AG04449 (cell line): ENCODE results near the gene ACTN1.

Source experiments
- CTCF ChIA-PET: fragments of 350-600 bp; formaldehyde crosslinking; extraction: SDS; loops from one replicate; lab custom pipeline; 2021; ENCODE audit warnings: antibody characterized with exemption; lab: Yijun Ruan, JAX
- POLR2A ChIA-PET: fragments of 400-600, 350-600 bp; formaldehyde crosslinking; extraction: SDS; loops from one replicate; lab custom pipeline; 2020; ENCODE audit warnings: antibody characterized with exemption, inconsistent platforms; lab: Yijun Ruan, JAX
- DNase-seq: peaks from one replicate; pipeline ENCODE4 v3.0.0-alpha.2; 2010; ENCODE audit warnings: low read depth, low spot score
- H3K4me3 ChIP-seq: 2 replicates; pipeline ENCODE4 v1.5.1; 2011; ENCODE audit warnings: low read depth, mild to moderate bottlenecking, control low read depth, low read length
- TF ChIP-seq, protein P1 (sequence below): IDR thresholded peaks from one replicate; pipeline ENCODE4 v1.5.1; 2011; ENCODE audit warnings: mild to moderate bottlenecking, moderate library complexity, low read length, control low read depth, inconsistent platforms; ENCODE audit not compliant: insufficient read depth; ENCODE audit errors: missing control alignments

Gene ACTN1

DNA sequence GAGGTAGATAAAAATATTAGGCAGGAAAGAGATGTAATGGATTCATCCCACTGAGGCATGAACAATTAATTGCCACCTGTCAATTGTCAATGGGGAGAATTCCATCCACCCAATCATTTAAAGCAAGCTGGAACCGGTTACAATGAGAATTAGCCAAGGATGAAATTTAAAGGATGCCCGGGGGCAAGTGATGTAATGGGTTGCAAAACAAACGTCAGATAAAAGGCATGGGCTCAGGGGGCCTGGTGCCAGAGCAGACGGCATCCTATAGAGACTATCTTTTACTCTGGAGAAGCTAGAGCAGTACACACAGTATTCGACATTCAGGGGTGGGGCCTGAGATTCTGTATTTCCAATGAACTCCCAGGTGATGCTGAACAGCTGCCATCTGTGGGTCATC lies 105.7 kb downstream of the ACTN1 start:
- ChIA-PET CTCF (interaction anchor here (1.1 to 6.1 kb wide), 4 partner anchors 11 to 234 kb away, joined by 3 to 41 read pairs (median 8); no protein-coding TSS in a partner anchor), POLR2A (no interaction called here)

DNA sequence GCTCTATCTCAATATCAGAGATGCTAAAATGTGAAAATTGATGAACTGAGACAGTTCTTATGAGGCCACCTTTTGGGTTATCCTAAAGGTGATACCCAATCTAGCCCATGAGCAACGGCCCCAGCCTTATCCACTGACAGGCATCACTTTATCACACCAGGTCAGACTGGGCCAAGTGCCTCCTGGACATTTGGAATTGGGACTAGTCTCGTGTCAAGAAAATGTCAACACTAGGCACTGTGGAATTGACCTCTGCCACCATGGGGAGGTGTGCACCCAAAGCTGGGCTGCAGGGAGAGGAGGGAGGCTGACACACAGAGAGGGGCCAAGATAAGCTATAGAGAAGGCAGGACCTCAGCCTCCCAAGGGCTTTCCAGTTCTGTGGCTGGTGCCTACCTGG lies 107.7 kb downstream of the ACTN1 start:
- POLR2A ChIA-PET, result no interaction called here
- H3K4me3 ChIP-seq, result no peak overlapping the region
- TF ChIP-seq, protein P1, sequence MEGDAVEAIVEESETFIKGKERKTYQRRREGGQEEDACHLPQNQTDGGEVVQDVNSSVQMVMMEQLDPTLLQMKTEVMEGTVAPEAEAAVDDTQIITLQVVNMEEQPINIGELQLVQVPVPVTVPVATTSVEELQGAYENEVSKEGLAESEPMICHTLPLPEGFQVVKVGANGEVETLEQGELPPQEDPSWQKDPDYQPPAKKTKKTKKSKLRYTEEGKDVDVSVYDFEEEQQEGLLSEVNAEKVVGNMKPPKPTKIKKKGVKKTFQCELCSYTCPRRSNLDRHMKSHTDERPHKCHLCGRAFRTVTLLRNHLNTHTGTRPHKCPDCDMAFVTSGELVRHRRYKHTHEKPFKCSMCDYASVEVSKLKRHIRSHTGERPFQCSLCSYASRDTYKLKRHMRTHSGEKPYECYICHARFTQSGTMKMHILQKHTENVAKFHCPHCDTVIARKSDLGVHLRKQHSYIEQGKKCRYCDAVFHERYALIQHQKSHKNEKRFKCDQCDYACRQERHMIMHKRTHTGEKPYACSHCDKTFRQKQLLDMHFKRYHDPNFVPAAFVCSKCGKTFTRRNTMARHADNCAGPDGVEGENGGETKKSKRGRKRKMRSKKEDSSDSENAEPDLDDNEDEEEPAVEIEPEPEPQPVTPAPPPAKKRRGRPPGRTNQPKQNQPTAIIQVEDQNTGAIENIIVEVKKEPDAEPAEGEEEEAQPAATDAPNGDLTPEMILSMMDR, result no peak
- no peak for DNase-seq
- CTCF ChIA-PET, result interaction anchor here (1.2 to 6.1 kb wide), 3 partner anchors 9 to 987 kb away, joined by 3 to 41 read pairs (median 10); no protein-coding TSS in a partner anchor

More for the DNA sequence above, 105.7 kb downstream of the ACTN1 start:
- DNase-seq, result no peak
- TF ChIP-seq, protein P1, result no peak
- H3K4me3 ChIP-seq, result no peak overlapping the region

DNA sequence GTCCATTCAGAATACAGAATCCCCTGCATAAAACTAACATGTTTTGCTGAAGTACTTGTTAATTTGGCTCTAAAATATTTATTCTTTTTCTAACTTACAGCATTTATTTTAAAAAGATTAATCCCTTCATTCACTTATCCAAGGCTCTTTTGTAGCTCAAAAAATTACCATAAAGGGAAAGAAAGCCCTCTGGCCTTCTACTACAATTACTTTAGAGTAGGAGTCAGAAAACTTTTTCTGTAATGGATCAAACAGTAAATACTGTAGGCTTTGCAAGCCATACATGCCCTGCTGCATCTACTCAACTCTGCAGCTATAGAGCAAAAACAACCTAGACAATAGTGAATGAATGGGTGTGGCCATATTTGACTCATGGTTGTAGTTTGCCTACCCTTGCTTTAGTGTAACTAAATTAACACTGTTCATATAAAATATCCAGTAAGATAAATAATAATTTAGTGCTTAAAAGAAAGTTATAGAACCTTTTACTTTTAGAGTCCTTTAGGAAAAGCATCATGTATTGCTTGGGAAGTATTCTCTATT lies 112.0 kb downstream of the ACTN1 start:
- CTCF ChIA-PET, result interaction anchor here (0.8 to 10.7 kb wide), 4 partner anchors 10 to 241 kb away, joined by 3 to 141 read pairs (median 6); no protein-coding TSS in a partner anchor
- TF ChIP-seq, protein P1, result no peak
- DNase-seq, result no peak
- POLR2A ChIA-PET, result no interaction called here
- no peak overlapping the region for H3K4me3 ChIP-seq

DNA sequence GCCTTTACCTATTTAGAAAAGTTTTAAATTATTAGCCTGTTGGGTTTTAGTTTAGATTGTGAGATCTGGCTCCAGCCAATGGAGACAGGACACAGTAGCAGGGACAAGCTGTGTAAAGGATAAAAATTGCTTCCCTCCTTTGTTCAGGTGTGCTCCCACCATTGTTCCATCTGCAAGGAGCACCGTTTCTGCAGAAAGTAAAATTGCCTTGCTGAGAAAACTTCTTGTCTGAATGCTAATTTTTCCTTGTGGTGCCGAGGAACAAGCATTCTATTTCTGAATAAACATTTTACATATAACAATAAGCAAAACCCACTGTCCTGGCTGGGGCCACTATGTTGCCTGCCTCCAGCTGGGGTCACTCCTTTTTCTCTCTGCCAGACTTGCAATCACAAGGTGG lies 113.6 kb downstream of the ACTN1 start:
- H3K4me3 ChIP-seq, result no peak overlapping the region
- DNase-seq, result no peak
- TF ChIP-seq, protein P1, result no peak
- POLR2A ChIA-PET, result no interaction called here
- CTCF ChIA-PET, result interaction anchor here (2.8 to 10.7 kb wide), 2 partner anchors 22 to 242 kb away, joined by 10 to 141 read pairs; no protein-coding TSS in a partner anchor

DNA sequence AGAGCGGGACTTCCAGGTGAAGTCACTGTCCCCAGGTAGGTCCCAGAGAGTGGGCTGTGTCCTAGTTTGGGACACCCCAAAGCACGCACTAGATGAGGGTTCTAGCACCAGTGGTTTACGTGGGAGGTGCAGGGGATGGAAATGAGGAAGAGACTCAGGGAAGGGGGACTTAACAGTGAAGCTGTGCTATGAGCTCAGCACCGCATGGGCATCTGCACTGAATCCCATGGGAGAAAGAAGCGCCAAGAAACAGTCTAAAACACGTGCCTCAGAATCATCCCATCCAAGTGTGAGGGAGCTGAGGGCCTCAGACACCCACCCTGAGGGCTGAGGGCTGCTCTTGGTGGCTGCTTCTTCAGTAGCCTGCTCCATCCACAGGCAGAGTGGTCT lies 114.7 kb downstream of the ACTN1 start:
- ChIA-PET POLR2A (no interaction called here), CTCF (interaction anchor here (0.9 to 10.7 kb wide), 6 partner anchors 8 to 243 kb away, joined by 3 to 141 read pairs (median 29); no protein-coding TSS in a partner anchor)
- TF ChIP-seq, protein P1, result no peak
- DNase-seq, result no peak
- no peak overlapping the region for H3K4me3 ChIP-seq

DNA sequence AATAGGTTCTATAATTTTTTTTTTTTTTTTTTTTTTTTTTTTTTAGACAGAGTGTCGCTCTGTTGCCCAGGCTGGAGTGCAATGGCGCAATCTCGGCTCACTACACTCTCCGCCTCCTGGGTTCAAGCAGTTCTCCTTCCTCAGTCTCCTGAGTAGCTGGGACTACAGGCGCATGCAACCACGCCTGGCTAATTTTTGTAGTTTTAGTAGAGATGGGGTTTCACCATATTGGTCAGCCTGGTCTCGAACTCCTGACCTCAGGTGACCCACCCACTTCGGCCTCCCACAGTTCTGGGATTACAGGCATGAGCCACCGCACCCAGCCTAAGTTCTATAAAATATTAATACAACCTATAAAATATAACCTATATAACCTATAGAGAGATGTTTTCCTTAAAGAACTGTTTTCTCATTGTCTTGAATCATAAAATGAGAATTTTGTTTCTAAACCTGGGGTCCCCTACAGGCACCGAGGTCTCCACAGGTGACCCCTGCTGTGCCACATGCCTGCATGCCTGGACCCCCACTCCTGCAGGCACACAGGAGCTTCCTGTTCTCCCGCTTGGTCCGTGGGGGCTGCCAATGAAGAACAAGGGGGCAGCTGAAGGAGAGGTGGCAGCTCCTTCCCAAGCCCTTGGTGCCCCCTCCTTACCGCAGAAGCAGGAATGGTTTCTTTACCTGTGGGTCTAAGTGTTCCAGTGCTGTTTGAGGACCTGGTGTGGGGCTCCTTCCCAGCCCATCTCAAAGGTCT lies 115.3 kb downstream of the ACTN1 start:
- ChIA-PET POLR2A (no interaction called here), CTCF (interaction anchor here (0.6 to 10.7 kb wide), 21 partner anchors 9 to 945 kb away, joined by 3 to 141 read pairs (median 4); no protein-coding TSS in a partner anchor)
- H3K4me3 ChIP-seq, result no peak overlapping the region
- TF ChIP-seq, protein P1, result no peak
- DNase-seq, result no peak
